ENCODE measurements around the gene FANK1. TPM values are rescaled to one million over a fixed set of nuclear protein-coding genes. Genes with fewer than 3 reads are reported as not detected.
A peak's percentile ranks its signal among the peaks of the same experiment; 100 is the strongest.

FANK1 gene
- polyA plus RNA-seq, 1 donor = 0.56 TPM

- DNase-seq = no peak
Observed at GRCh38 chr10:125991392-125991791, 95.0 kb downstream of the FANK1 start.

- no peak for DNase-seq
Observed at GRCh38 chr10:125992254-125992653, 95.9 kb downstream of the FANK1 start.

- DNase-seq = no peak
Observed at GRCh38 chr10:125994601-125995000, 98.2 kb downstream of the FANK1 start.

- no peak for DNase-seq
Observed at GRCh38 chr10:125995726-125996304, 99.5 kb downstream of the FANK1 start.

- no peak for DNase-seq
Observed at GRCh38 chr10:125997586-125997985, 101.2 kb downstream of the FANK1 start.

- DNase-seq = no peak
Observed at GRCh38 chr10:125999694-126000093, 103.3 kb downstream of the FANK1 start.

GRCh38 chr10:126001576-126001975 lies 105.2 kb downstream of the FANK1 start:
- DNase-seq = no peak

GRCh38 chr10:126004752-126005151 lies 108.4 kb downstream of the FANK1 start:
- no peak for DNase-seq

GRCh38 chr10:126006264-126006663 lies 109.9 kb downstream of the FANK1 start:
- no peak for DNase-seq

GRCh38 chr10:126006906-126007305 lies 110.5 kb downstream of the FANK1 start:
- no peak for DNase-seq

GRCh38 chr10:126009650-126010049 lies 113.3 kb downstream of the FANK1 start:
- no peak for DNase-seq

- DNase-seq = no peak
Observed at GRCh38 chr10:126011995-126012394, 115.6 kb downstream of the FANK1 start.

- DNase-seq = no peak
Observed at GRCh38 chr10:126012485-126012884, 116.1 kb downstream of the FANK1 start.

- DNase-seq = no peak
Observed at GRCh38 chr10:126013489-126014281, 117.3 kb downstream of the FANK1 start.

GRCh38 chr10:126014309-126014708 lies 117.9 kb downstream of the FANK1 start:
- peak; percentile 12 for DNase-seq

- peak; percentile 16 for DNase-seq
Observed at GRCh38 chr10:126015413-126015812, 119.0 kb downstream of the FANK1 start.

GRCh38 chr10:126016156-126016805 lies 119.9 kb downstream of the FANK1 start:
- DNase-seq = no peak

- no peak for DNase-seq
Observed at GRCh38 chr10:126016882-126017281, 120.5 kb downstream of the FANK1 start.

GRCh38 chr10:126017961-126018560 lies 121.7 kb downstream of the FANK1 start:
- no peak for DNase-seq

- no peak for DNase-seq
Observed at GRCh38 chr10:126021833-126022500, 125.6 kb downstream of the FANK1 start.

- DNase-seq = no peak
Observed at GRCh38 chr10:126022841-126023240, 126.5 kb downstream of the FANK1 start.

GRCh38 chr10:126027692-126028091 lies 131.3 kb downstream of the FANK1 start:
- DNase-seq = no peak

- DNase-seq = no peak
Observed at GRCh38 chr10:126029999-126030398, 133.6 kb downstream of the FANK1 start.
